Measurements from ENCODE around the gene FANCE. TPM values are rescaled to one million over a fixed set of nuclear protein-coding genes. Genes with fewer than 3 reads are reported as not detected.

The FANCE gene
- total RNA-seq, 1 donor from 2014 or later, result 11.6 TPM

GRCh38 chr6:35426074-35426473 lies 26.1 kb upstream of the FANCE start:
- Mint-ChIP-seq H3K36me3 (peaks cover 7% of the 10 kb centered on the region), H3K27me3 (no peaks in the 10 kb centered on the region), H3K4me1 (ENCODE audit: unreplicated experiment) (no peaks in the 10 kb centered on the region), H3K9me3 (no peaks in the 10 kb centered on the region), H3K27ac (no peak overlapping the region), H3K4me3 (no peak overlapping the region)
- DNase-seq (ENCODE audit: extremely low spot score, unreplicated experiment), result no peak
- TF ChIP-seq CTCF (conservative IDR thresholded peaks at IDR 0.05), result no peak

- H3K36me3 Mint-ChIP-seq, result peaks cover 7% of the 10 kb centered on the region
- H3K27me3 Mint-ChIP-seq, result no peaks in the 10 kb centered on the region
- H3K4me1 Mint-ChIP-seq (ENCODE audit: unreplicated experiment), result no peaks in the 10 kb centered on the region
- H3K4me3 Mint-ChIP-seq, result no peak overlapping the region
- no peaks in the 10 kb centered on the region for H3K9me3 Mint-ChIP-seq
- DNase-seq (ENCODE audit: extremely low spot score, unreplicated experiment), result no peak
- H3K27ac Mint-ChIP-seq, result no peak overlapping the region
- TF ChIP-seq CTCF (conservative IDR thresholded peaks at IDR 0.05), result no peak
Measured at GRCh38 chr6:35427435-35427834, 24.7 kb upstream of the FANCE start.

GRCh38 chr6:35427851-35428321 lies 24.3 kb upstream of the FANCE start:
- H3K27me3 Mint-ChIP-seq, result no peaks in the 10 kb centered on the region
- DNase-seq (ENCODE audit: extremely low spot score, unreplicated experiment), result no peak
- H3K4me1 Mint-ChIP-seq (ENCODE audit: unreplicated experiment), result no peaks in the 10 kb centered on the region
- no peak for TF ChIP-seq CTCF (conservative IDR thresholded peaks at IDR 0.05)
- H3K27ac Mint-ChIP-seq, result no peak overlapping the region
- H3K4me3 Mint-ChIP-seq, result no peak overlapping the region
- no peaks in the 10 kb centered on the region for H3K9me3 Mint-ChIP-seq
- peaks cover 7% of the 10 kb centered on the region for H3K36me3 Mint-ChIP-seq

- H3K27me3 Mint-ChIP-seq, result no peaks in the 10 kb centered on the region
- H3K4me3 Mint-ChIP-seq, result no peak overlapping the region
- DNase-seq (ENCODE audit: extremely low spot score, unreplicated experiment), result no peak
- no peaks in the 10 kb centered on the region for H3K9me3 Mint-ChIP-seq
- no peak overlapping the region for H3K27ac Mint-ChIP-seq
- no peak for TF ChIP-seq CTCF (conservative IDR thresholded peaks at IDR 0.05)
- peaks cover 7% of the 10 kb centered on the region for H3K36me3 Mint-ChIP-seq
- H3K4me1 Mint-ChIP-seq (ENCODE audit: unreplicated experiment), result no peaks in the 10 kb centered on the region
Measured at GRCh38 chr6:35428421-35429149, 23.6 kb upstream of the FANCE start.

GRCh38 chr6:35429463-35429862 lies 22.7 kb upstream of the FANCE start:
- no peaks in the 10 kb centered on the region for H3K9me3 Mint-ChIP-seq
- no peaks in the 10 kb centered on the region for H3K27me3 Mint-ChIP-seq
- no peak overlapping the region for H3K27ac Mint-ChIP-seq
- no peak for TF ChIP-seq CTCF (conservative IDR thresholded peaks at IDR 0.05)
- peaks cover 7% of the 10 kb centered on the region for H3K36me3 Mint-ChIP-seq
- no peak overlapping the region for H3K4me3 Mint-ChIP-seq
- DNase-seq (ENCODE audit: extremely low spot score, unreplicated experiment), result no peak
- H3K4me1 Mint-ChIP-seq (ENCODE audit: unreplicated experiment), result no peaks in the 10 kb centered on the region
